GM19025 (cell line): ENCODE results near the gene GNA12.

Source experiments
- ATAC-seq: cut with Tn5 transposase; IDR thresholded peaks from one replicate; pipeline ENCODE4 v1.9.1; 2021; ENCODE audit warnings: mild to moderate bottlenecking, low read depth, moderate library complexity; ENCODE audit not compliant: unreplicated experiment

Gene GNA12

GRCh38 chr7:2719007-2719406, 125.1 kb downstream of the GNA12 start:
- no peak for ATAC-seq

GRCh38 chr7:2718296-2718965, 125.7 kb downstream of the GNA12 start:
- no peak for ATAC-seq

GRCh38 chr7:2717293-2718261, 126.5 kb downstream of the GNA12 start:
- no peak for ATAC-seq

- ATAC-seq = no peak
These were observed 127.2 kb downstream of the GNA12 start for GRCh38 chr7:2716906-2717292.

GRCh38 chr7:2716488-2716887, 127.6 kb downstream of the GNA12 start:
- ATAC-seq = no peak

GRCh38 chr7:2715341-2716231, 128.5 kb downstream of the GNA12 start:
- ATAC-seq = no peak

GRCh38 chr7:2714636-2715035, 129.5 kb downstream of the GNA12 start:
- no peak for ATAC-seq

GRCh38 chr7:2713978-2714377, 130.1 kb downstream of the GNA12 start:
- no peak for ATAC-seq

- no peak for ATAC-seq
These were observed 130.7 kb downstream of the GNA12 start for GRCh38 chr7:2713370-2713769.

- no peak for ATAC-seq
These were observed 132.0 kb downstream of the GNA12 start for GRCh38 chr7:2711895-2712675.

GRCh38 chr7:2710901-2711551, 133.1 kb downstream of the GNA12 start:
- peak; percentile 36 for ATAC-seq

- ATAC-seq = peak; percentile 58
These were observed 133.8 kb downstream of the GNA12 start for GRCh38 chr7:2710286-2710655.

GRCh38 chr7:2709553-2710285, 134.4 kb downstream of the GNA12 start:
- ATAC-seq = peak; percentile 3

- ATAC-seq = no peak
These were observed 135.4 kb downstream of the GNA12 start for GRCh38 chr7:2708547-2709310.

- no peak for ATAC-seq
These were observed 136.1 kb downstream of the GNA12 start for GRCh38 chr7:2708041-2708440.

- ATAC-seq = no peak
These were observed 136.6 kb downstream of the GNA12 start for GRCh38 chr7:2707481-2707880.

GRCh38 chr7:2706685-2707126, 137.4 kb downstream of the GNA12 start:
- no peak for ATAC-seq
